C4-2B (cell line): Measurements from ENCODE around the gene WDR27.

ENCODE experiments used
- H3K27ac ChIP-seq: fragments of 450-650 bp; 2 replicates; pipeline ENCODE4 v1.5.1; 2017
- CTCF ChIP-seq: fragments of 450-650 bp; conservative IDR thresholded peaks from 2 replicates; pipeline ENCODE4 v1.5.1; 2017; ENCODE audit warnings: mild to moderate bottlenecking
- ZFX ChIP-seq: fragments of 450-650 bp; IDR thresholded peaks from 2 replicates; pipeline ENCODE4 v1.6.1; 2017

Gene WDR27

GRCh38 chr6:169491482-169491881, 210.3 kb downstream of the WDR27 start:
- no peak overlapping the region for H3K27ac ChIP-seq
- TF ChIP-seq CTCF (no peak), ZFX (no peak)

GRCh38 chr6:169490830-169491229, 211.0 kb downstream of the WDR27 start:
- TF ChIP-seq CTCF, result no peak
- H3K27ac ChIP-seq, result no peak overlapping the region

GRCh38 chr6:169490246-169490641, 211.6 kb downstream of the WDR27 start:
- TF ChIP-seq CTCF, result no peak

GRCh38 chr6:169489563-169490245, 212.1 kb downstream of the WDR27 start:
- no peak overlapping the region for H3K27ac ChIP-seq

More at GRCh38 chr6:169490246-169490641, 211.6 kb downstream of the WDR27 start:
- no peak overlapping the region for H3K27ac ChIP-seq

GRCh38 chr6:169487579-169488436, 214.0 kb downstream of the WDR27 start:
- H3K27ac ChIP-seq, result no peak overlapping the region
- no peak for TF ChIP-seq ZFX
- no peak for TF ChIP-seq CTCF

More at GRCh38 chr6:169489563-169490245, 212.1 kb downstream of the WDR27 start:
- no peak for TF ChIP-seq CTCF

- TF ChIP-seq CTCF (no peak), ZFX (no peak)
- H3K27ac ChIP-seq, result no peak overlapping the region
Observed at GRCh38 chr6:169479783-169480495, 221.9 kb downstream of the WDR27 start.

- no peak for TF ChIP-seq CTCF
- TF ChIP-seq ZFX, result no peak
- no peak overlapping the region for H3K27ac ChIP-seq
Observed at GRCh38 chr6:169474362-169474761, 227.5 kb downstream of the WDR27 start.
